Measurements from ENCODE around the gene KCNH1. TPM values are rescaled to one million over a fixed set of nuclear protein-coding genes. Genes with fewer than 3 reads are reported as not detected.

Gene KCNH1
- total and polyA plus RNA-seq, 5 donors from 2014 or later, result not detected

- no peak overlapping the region for H3K4me3 ChIP-seq (ENCODE audit: low read depth, low read length)
- Mint-ChIP-seq H3K4me1 (peaks cover 0 to 5% (median 0%) of the 10 kb centered on the region in 4 donors), H3K36me3 (no peaks in the 10 kb centered on the region), H3K9me3 (peaks cover 0 to 4% (median 0%) of the 10 kb centered on the region in 7 donors), H3K27me3 (no peaks in the 10 kb centered on the region), H3K27ac (no peak overlapping the region), H3K4me3 (no peak overlapping the region)
- no peaks in the 10 kb centered on the region for H3K4me1 ChIP-seq (ENCODE audit: control insufficient read depth, insufficient read depth, low read length, poor library complexity, severe bottlenecking)
- no peak for DNase-seq
- ATAC-seq (ENCODE audit: low read depth in 2 of 2), result no peak
- H3K9me3 ChIP-seq (ENCODE audit: control insufficient read depth in 2 of 2, low read length in 2 of 2), result no peaks in the 10 kb centered on the region
- no peaks in the 10 kb centered on the region for H3K27me3 ChIP-seq (ENCODE audit: control insufficient read depth, insufficient read depth, low read length)
- no peaks in the 10 kb centered on the region for H3K36me3 ChIP-seq (ENCODE audit: control insufficient read depth, insufficient read depth, low read length)
- H3K27ac ChIP-seq (ENCODE audit: insufficient read depth, low read length, poor library complexity, severe bottlenecking), result no peak overlapping the region
Observed at GRCh38 chr1:210937846-210938245, 196.1 kb downstream of the KCNH1 start.

GRCh38 chr1:210935905-210936304 is 198.0 kb downstream of the KCNH1 start:
- Histone ChIP-seq H3K4me3 (ENCODE audit: low read depth, low read length) (no peak overlapping the region), H3K9me3 (ENCODE audit: control insufficient read depth in 2 of 2, low read length in 2 of 2) (no peaks in the 10 kb centered on the region), H3K4me1 (ENCODE audit: control insufficient read depth, insufficient read depth, low read length, poor library complexity, severe bottlenecking) (no peaks in the 10 kb centered on the region), H3K27me3 (ENCODE audit: control insufficient read depth, insufficient read depth, low read length) (no peaks in the 10 kb centered on the region), H3K36me3 (ENCODE audit: control insufficient read depth, insufficient read depth, low read length) (no peaks in the 10 kb centered on the region), H3K27ac (ENCODE audit: insufficient read depth, low read length, poor library complexity, severe bottlenecking) (no peak overlapping the region)
- Mint-ChIP-seq H3K4me3 (no peak overlapping the region), H3K27me3 (no peaks in the 10 kb centered on the region), H3K9me3 (peaks cover 0 to 5% (median 2%) of the 10 kb centered on the region in 7 donors), H3K4me1 (no peaks in the 10 kb centered on the region), H3K36me3 (no peaks in the 10 kb centered on the region), H3K27ac (no peak overlapping the region)
- no peak for DNase-seq
- no peak for ATAC-seq (ENCODE audit: low read depth in 2 of 2)

- Histone ChIP-seq H3K4me1 (ENCODE audit: control insufficient read depth, insufficient read depth, low read length, poor library complexity, severe bottlenecking) (no peaks in the 10 kb centered on the region), H3K4me3 (ENCODE audit: low read depth, low read length) (no peak overlapping the region), H3K9me3 (ENCODE audit: control insufficient read depth in 2 of 2, low read length in 2 of 2) (no peaks in the 10 kb centered on the region), H3K27me3 (ENCODE audit: control insufficient read depth, insufficient read depth, low read length) (no peaks in the 10 kb centered on the region), H3K27ac (ENCODE audit: insufficient read depth, low read length, poor library complexity, severe bottlenecking) (no peak overlapping the region), H3K36me3 (ENCODE audit: control insufficient read depth, insufficient read depth, low read length) (no peaks in the 10 kb centered on the region)
- ATAC-seq (ENCODE audit: low read depth in 2 of 2) (no peak), DNase-seq (no peak)
- H3K4me1 Mint-ChIP-seq, result no peaks in the 10 kb centered on the region
- no peak overlapping the region for H3K27ac Mint-ChIP-seq
- no peaks in the 10 kb centered on the region for H3K36me3 Mint-ChIP-seq
- H3K27me3 Mint-ChIP-seq, result no peaks in the 10 kb centered on the region
- no peak overlapping the region for H3K4me3 Mint-ChIP-seq
- peaks cover 0 to 5% (median 3%) of the 10 kb centered on the region in 7 donors for H3K9me3 Mint-ChIP-seq
Observed at GRCh38 chr1:210932104-210932503, 201.8 kb downstream of the KCNH1 start.

GRCh38 chr1:210922666-210923065 is 211.3 kb downstream of the KCNH1 start:
- H3K27me3 Mint-ChIP-seq, result no peaks in the 10 kb centered on the region
- DNase-seq (no peak), ATAC-seq (ENCODE audit: low read depth in 2 of 2) (no peak)
- Histone ChIP-seq H3K27me3 (ENCODE audit: control insufficient read depth, insufficient read depth, low read length) (no peaks in the 10 kb centered on the region), H3K36me3 (ENCODE audit: control insufficient read depth, insufficient read depth, low read length) (no peaks in the 10 kb centered on the region), H3K4me3 (ENCODE audit: low read depth, low read length) (no peak overlapping the region), H3K4me1 (ENCODE audit: control insufficient read depth, insufficient read depth, low read length, poor library complexity, severe bottlenecking) (no peaks in the 10 kb centered on the region), H3K9me3 (ENCODE audit: control insufficient read depth in 2 of 2, low read length in 2 of 2) (no peaks in the 10 kb centered on the region), H3K27ac (ENCODE audit: insufficient read depth, low read length, poor library complexity, severe bottlenecking) (no peak overlapping the region)
- H3K36me3 Mint-ChIP-seq, result no peaks in the 10 kb centered on the region
- H3K4me1 Mint-ChIP-seq, result no peaks in the 10 kb centered on the region
- peaks cover 0 to 8% (median 2%) of the 10 kb centered on the region in 7 donors for H3K9me3 Mint-ChIP-seq
- no peak overlapping the region for H3K27ac Mint-ChIP-seq
- no peak overlapping the region for H3K4me3 Mint-ChIP-seq

GRCh38 chr1:210920716-210921694 is 212.9 kb downstream of the KCNH1 start:
- Histone ChIP-seq H3K4me3 (ENCODE audit: low read depth, low read length) (no peak overlapping the region), H3K4me1 (ENCODE audit: control insufficient read depth, insufficient read depth, low read length, poor library complexity, severe bottlenecking) (no peaks in the 10 kb centered on the region), H3K9me3 (ENCODE audit: control insufficient read depth in 2 of 2, low read length in 2 of 2) (no peaks in the 10 kb centered on the region), H3K36me3 (ENCODE audit: control insufficient read depth, insufficient read depth, low read length) (no peaks in the 10 kb centered on the region), H3K27me3 (ENCODE audit: control insufficient read depth, insufficient read depth, low read length) (no peaks in the 10 kb centered on the region), H3K27ac (ENCODE audit: insufficient read depth, low read length, poor library complexity, severe bottlenecking) (no peak overlapping the region)
- Mint-ChIP-seq H3K9me3 (no peaks in the 10 kb centered on the region), H3K36me3 (no peaks in the 10 kb centered on the region), H3K27ac (no peak overlapping the region), H3K4me1 (no peaks in the 10 kb centered on the region), H3K27me3 (no peaks in the 10 kb centered on the region), H3K4me3 (no peak overlapping the region)
- DNase-seq, result no peak
- no peak for ATAC-seq (ENCODE audit: low read depth in 2 of 2)

- DNase-seq (no peak), ATAC-seq (ENCODE audit: low read depth in 2 of 2) (no peak)
- no peak overlapping the region for H3K27ac ChIP-seq (ENCODE audit: insufficient read depth, low read length, poor library complexity, severe bottlenecking)
- Mint-ChIP-seq H3K27ac (no peak overlapping the region), H3K4me3 (no peak overlapping the region), H3K9me3 (no peaks in the 10 kb centered on the region), H3K4me1 (no peaks in the 10 kb centered on the region), H3K36me3 (no peaks in the 10 kb centered on the region), H3K27me3 (no peaks in the 10 kb centered on the region)
- no peaks in the 10 kb centered on the region for H3K9me3 ChIP-seq (ENCODE audit: control insufficient read depth in 2 of 2, low read length in 2 of 2)
- H3K36me3 ChIP-seq (ENCODE audit: control insufficient read depth, insufficient read depth, low read length), result no peaks in the 10 kb centered on the region
- no peaks in the 10 kb centered on the region for H3K27me3 ChIP-seq (ENCODE audit: control insufficient read depth, insufficient read depth, low read length)
- no peak overlapping the region for H3K4me3 ChIP-seq (ENCODE audit: low read depth, low read length)
- H3K4me1 ChIP-seq (ENCODE audit: control insufficient read depth, insufficient read depth, low read length, poor library complexity, severe bottlenecking), result no peaks in the 10 kb centered on the region
Observed at GRCh38 chr1:210920258-210920657, 213.7 kb downstream of the KCNH1 start.

GRCh38 chr1:210918893-210919292 is 215.1 kb downstream of the KCNH1 start:
- Mint-ChIP-seq H3K9me3 (no peaks in the 10 kb centered on the region), H3K4me1 (no peaks in the 10 kb centered on the region), H3K4me3 (no peak overlapping the region), H3K27me3 (no peaks in the 10 kb centered on the region), H3K27ac (no peak overlapping the region), H3K36me3 (no peaks in the 10 kb centered on the region)
- ATAC-seq (ENCODE audit: low read depth in 2 of 2), result no peak
- H3K27me3 ChIP-seq (ENCODE audit: control insufficient read depth, insufficient read depth, low read length), result no peaks in the 10 kb centered on the region
- H3K36me3 ChIP-seq (ENCODE audit: control insufficient read depth, insufficient read depth, low read length), result no peaks in the 10 kb centered on the region
- no peaks in the 10 kb centered on the region for H3K4me1 ChIP-seq (ENCODE audit: control insufficient read depth, insufficient read depth, low read length, poor library complexity, severe bottlenecking)
- H3K9me3 ChIP-seq (ENCODE audit: control insufficient read depth in 2 of 2, low read length in 2 of 2), result no peaks in the 10 kb centered on the region
- no peak overlapping the region for H3K27ac ChIP-seq (ENCODE audit: insufficient read depth, low read length, poor library complexity, severe bottlenecking)
- H3K4me3 ChIP-seq (ENCODE audit: low read depth, low read length), result no peak overlapping the region
- DNase-seq, result no peak

All from CD4-positive, CD25-positive, alpha-beta regulatory T cell (primary cell).